IMR-90 (cell line): ENCODE results near the gene DLX1. TPM values are rescaled to one million over a fixed set of nuclear protein-coding genes. Genes with fewer than 3 reads are reported as not detected.

Experiments used
- ATAC-seq: fragments of 200-7000 bp; cut with Tn5 transposase; 2 replicates; pipeline ENCODE4 v1.9.1; 2020; ENCODE audit warnings: low read depth, mild to moderate bottlenecking, moderate library complexity
- BruUV-seq: library from RNA; stranded (reverse); fragments of 400-500 nt; replicated peaks from 2 replicates; lab custom pipeline; 2021; lab: Mats Ljungman, UMichigan
- CTCF ChIA-PET: fragments of 300-600 bp; formaldehyde crosslinking; extraction: SDS; loops from one replicate; lab custom pipeline; 2021; ENCODE audit warnings: antibody characterized with exemption; lab: Yijun Ruan, JAX
- POLR2A ChIA-PET: fragments of 300-600 bp; sonication (Branson Sonifier 250); formaldehyde crosslinking; loops from one replicate; lab custom pipeline; 2022; ENCODE audit warnings: antibody characterized with exemption; ENCODE audit not compliant: unreplicated experiment; lab: Charles Lee
- DNase-seq: peaks from one replicate; pipeline ENCODE4 v3.0.0; 2013
- H2AFZ ChIP-seq: replicated peaks from 2 replicates; pipeline ENCODE3; 2013; ENCODE audit warnings: low read length, mild to moderate bottlenecking; ENCODE audit not compliant: poor library complexity
- H2AK5ac ChIP-seq: 2 replicates; pipeline ENCODE4 v1.6.1; 2013; ENCODE audit warnings: low read depth, low read length, inconsistent platforms
- H2AK9ac ChIP-seq: replicated peaks from 2 replicates; pipeline ENCODE3; 2013; ENCODE audit warnings: mild to moderate bottlenecking, low read depth, low read length, moderate library complexity; ENCODE audit not compliant: poor library complexity
- H2BK120ac ChIP-seq: 2 replicates; pipeline ENCODE4 v1.6.1; 2013; ENCODE audit warnings: low read depth, low read length, inconsistent platforms
- H2BK15ac ChIP-seq: 3 replicates; pipeline ENCODE4 v1.6.1; 2013; ENCODE audit warnings: low read depth, low read length, inconsistent platforms
- H2BK20ac ChIP-seq: 2 replicates; pipeline ENCODE4 v1.6.1; 2013; ENCODE audit warnings: low read depth, mild to moderate bottlenecking, inconsistent platforms, low read length, moderate library complexity
- H2BK5ac ChIP-seq: 2 replicates; pipeline ENCODE4 v1.6.1; 2013; ENCODE audit warnings: mild to moderate bottlenecking, low read depth, low read length, inconsistent platforms; ENCODE audit not compliant: poor library complexity, severe bottlenecking
- H3K14ac ChIP-seq: replicated peaks from 2 replicates; pipeline ENCODE4 v1.6.1; 2013; ENCODE audit warnings: low read depth, low read length, inconsistent platforms
- H3K18ac ChIP-seq: 2 replicates; pipeline ENCODE4 v1.6.1; 2013; ENCODE audit warnings: low read depth, low read length, control low read depth
- H3K23ac ChIP-seq: 2 replicates; pipeline ENCODE4 v1.6.1; 2013; ENCODE audit warnings: low read depth, low read length, inconsistent platforms
- H3K27ac ChIP-seq: 2 replicates; pipeline ENCODE4 v1.5.1; 2013; ENCODE audit warnings: mild to moderate bottlenecking, control low read depth, low read length; ENCODE audit not compliant: insufficient read depth
- H3K27me3 ChIP-seq: 2 replicates; pipeline ENCODE4 v1.6.1; 2013; ENCODE audit warnings: low read length; ENCODE audit not compliant: control insufficient read depth, insufficient read depth
- H3K36me3 ChIP-seq: 2 replicates; pipeline ENCODE4 v1.6.1; 2013; ENCODE audit warnings: low read length, mixed read lengths; ENCODE audit not compliant: control insufficient read depth, insufficient read depth
- H3K4ac ChIP-seq: 2 replicates; pipeline ENCODE4 v1.6.1; 2013; ENCODE audit warnings: low read depth, low read length, inconsistent platforms
- H3K4me1 ChIP-seq: 2 replicates; pipeline ENCODE4 v1.6.1; 2013; ENCODE audit warnings: low read length, mixed read lengths; ENCODE audit not compliant: control insufficient read depth, insufficient read depth
- H3K4me2 ChIP-seq: 2 replicates; pipeline ENCODE4 v1.6.1; 2013; ENCODE audit warnings: low read depth, mild to moderate bottlenecking, control low read depth, low read length, moderate library complexity
- H3K4me3 ChIP-seq: 2 replicates; pipeline ENCODE4 v1.5.1; 2013; ENCODE audit warnings: low read depth, mild to moderate bottlenecking, control low read depth, low read length, moderate library complexity; ENCODE audit not compliant: insufficient read depth
- H3K56ac ChIP-seq: 2 replicates; pipeline ENCODE4 v1.6.1; 2013; ENCODE audit warnings: low read length, inconsistent platforms; ENCODE audit not compliant: insufficient read depth; ENCODE audit errors: extremely low read depth
- H3K79me1 ChIP-seq, 2 experiments: 2 replicates each; pipeline ENCODE4 v1.6.1; 2013; ENCODE audit warnings: low read length in 2 of 2, inconsistent platforms in 1 of 2, low read depth in 1 of 2
- H3K9ac ChIP-seq: 2 replicates; pipeline ENCODE4 v1.6.1; 2013; ENCODE audit warnings: low read depth, low read length, control low read depth
- H3K9me1 ChIP-seq: 2 replicates; pipeline ENCODE4 v1.6.1; 2013; ENCODE audit warnings: low read length, inconsistent platforms; ENCODE audit not compliant: insufficient read depth
- H3K9me3 ChIP-seq: 2 replicates; pipeline ENCODE4 v1.6.1; 2013; ENCODE audit warnings: low read length; ENCODE audit not compliant: control insufficient read depth, insufficient read depth
- H4K20me1 ChIP-seq: 2 replicates; pipeline ENCODE4 v1.6.1; 2013; ENCODE audit warnings: low read length, inconsistent platforms; ENCODE audit not compliant: insufficient read depth
- H4K5ac ChIP-seq: 2 replicates; pipeline ENCODE4 v1.6.1; 2013; ENCODE audit warnings: mild to moderate bottlenecking, low read depth, low read length, control low read depth
- H4K8ac ChIP-seq, 2 experiments: 2 replicates each; pipeline ENCODE4 v1.6.1; 2013; ENCODE audit warnings: low read depth in 2 of 2, low read length in 2 of 2, control low read depth in 1 of 2, inconsistent platforms in 1 of 2
- H4K91ac ChIP-seq: 2 replicates; pipeline ENCODE4 v1.6.1; 2013; ENCODE audit warnings: low read depth, low read length, inconsistent platforms; ENCODE audit not compliant: insufficient read depth
- BHLHE40 ChIP-seq: fragments of 150-350 bp; IDR thresholded peaks from 2 replicates; pipeline ENCODE4 v1.6.1; 2016; ENCODE audit warnings: mild to moderate bottlenecking, low read depth, low read length
- CEBPB ChIP-seq: IDR thresholded peaks from 2 replicates; pipeline ENCODE4 v1.6.1; 2012; ENCODE audit warnings: low read depth, low read length, improper control_type of control experiment
- CTCF ChIP-seq: conservative IDR thresholded peaks from 2 replicates; pipeline ENCODE4 v1.5.1; 2012; ENCODE audit warnings: mild to moderate bottlenecking, low read depth, low read length, improper control_type of control experiment
- ELK1 ChIP-seq: fragments of 150-350 bp; IDR thresholded peaks from 2 replicates; pipeline ENCODE4 v1.6.1; 2016; ENCODE audit warnings: low read depth, mild to moderate bottlenecking, low read length, moderate library complexity, borderline replicate concordance
- FOS ChIP-seq: fragments of 150-350 bp; IDR thresholded peaks from 2 replicates; pipeline ENCODE4 v1.6.1; 2016; ENCODE audit warnings: low read depth, low read length
- MAFK ChIP-seq: IDR thresholded peaks from 2 replicates; pipeline ENCODE4 v1.6.1; 2012; ENCODE audit warnings: low read depth, low read length, improper control_type of control experiment
- MXI1 ChIP-seq: IDR thresholded peaks from 2 replicates; pipeline ENCODE4 v1.6.1; 2012; ENCODE audit warnings: low read depth, mild to moderate bottlenecking, low read length, moderate library complexity, borderline replicate concordance
- NFE2L2 ChIP-seq: fragments of 150-350 bp; IDR thresholded peaks from 2 replicates; pipeline ENCODE4 v1.6.1; 2016; ENCODE audit warnings: low read depth, mild to moderate bottlenecking, low read length
- POLR2A ChIP-seq: IDR thresholded peaks from 2 replicates; pipeline ENCODE4 v1.6.1; 2012; ENCODE audit warnings: mild to moderate bottlenecking, low read depth, low read length
- RAD21 ChIP-seq: IDR thresholded peaks from 2 replicates; pipeline ENCODE4 v1.6.1; 2012; ENCODE audit warnings: low read length, improper control_type of control experiment
- RCOR1 ChIP-seq: IDR thresholded peaks from 2 replicates; pipeline ENCODE4 v1.6.1; 2012; ENCODE audit warnings: mild to moderate bottlenecking, low read length, improper control_type of control experiment; ENCODE audit not compliant: insufficient replicate concordance
- RFX5 ChIP-seq: IDR thresholded peaks from 2 replicates; pipeline ENCODE4 v1.8.0; 2012; ENCODE audit warnings: low read depth, mild to moderate bottlenecking, low read length, moderate library complexity
- SMC3 ChIP-seq: fragments of 150-350 bp; IDR thresholded peaks from 2 replicates; pipeline ENCODE4 v1.6.1; 2016; ENCODE audit warnings: low read depth, mild to moderate bottlenecking, antibody characterized with exemption, low read length, moderate library complexity
- WGBS, 2 experiments: methylation state at CpG; one replicate each; pipeline versions ENCODE4 v1.1.5 to v1.1.7; 2013; ENCODE audit warnings: missing lambda C conversion rate in 2 of 2; ENCODE audit not compliant: insufficient read length in 1 of 2; ENCODE audit errors: extremely low coverage in 2 of 2; 5-methylcytosine and 5-hydroxymethylcytosine counted together
- dilution Hi-C: fragments of 300-500 bp; cut with HindIII; formaldehyde crosslinking; loops from one replicate; pipeline ENCODE4 v1.14.3; 2018; ENCODE audit warnings: low sequenced_read_pairs; ENCODE audit not compliant: unreplicated experiment
- in situ Hi-C: fragments of 300-500 bp; cut with MboI; formaldehyde crosslinking; loops from 3 replicates; pipeline ENCODE4 v1.14.3; 2019; ENCODE audit warnings: low sequenced_read_pairs, inconsistent platforms, mixed read lengths
- intact Hi-C: fragments of 100-400 bp; cut with micrococcal nuclease; formaldehyde crosslinking; loops from 2 replicates; pipeline ENCODE4 v1.10.0; 2022
- polyA plus RNA-seq, 3 experiments: library from polyadenylated mRNA; depleted of rRNA; stranded (reverse); fragments of >200 nt; gene quantifications; 2 replicates each; pipeline ENCODE4 v1.2.3, GENCODE V29; 2012; ENCODE audit warnings: low replicate concordance in 1 of 3
- total RNA-seq: library from RNA; depleted of rRNA; stranded (reverse); fragments of >200 nt; gene quantifications from 2 replicates; pipeline ENCODE4 v1.2.3, GENCODE V29; 2012

DLX1 gene
- total and polyA plus RNA-seq, 2 of the 4 experiments (the other 2 are of a cell fraction), result 0.36 to 2.2 TPM

DNA sequence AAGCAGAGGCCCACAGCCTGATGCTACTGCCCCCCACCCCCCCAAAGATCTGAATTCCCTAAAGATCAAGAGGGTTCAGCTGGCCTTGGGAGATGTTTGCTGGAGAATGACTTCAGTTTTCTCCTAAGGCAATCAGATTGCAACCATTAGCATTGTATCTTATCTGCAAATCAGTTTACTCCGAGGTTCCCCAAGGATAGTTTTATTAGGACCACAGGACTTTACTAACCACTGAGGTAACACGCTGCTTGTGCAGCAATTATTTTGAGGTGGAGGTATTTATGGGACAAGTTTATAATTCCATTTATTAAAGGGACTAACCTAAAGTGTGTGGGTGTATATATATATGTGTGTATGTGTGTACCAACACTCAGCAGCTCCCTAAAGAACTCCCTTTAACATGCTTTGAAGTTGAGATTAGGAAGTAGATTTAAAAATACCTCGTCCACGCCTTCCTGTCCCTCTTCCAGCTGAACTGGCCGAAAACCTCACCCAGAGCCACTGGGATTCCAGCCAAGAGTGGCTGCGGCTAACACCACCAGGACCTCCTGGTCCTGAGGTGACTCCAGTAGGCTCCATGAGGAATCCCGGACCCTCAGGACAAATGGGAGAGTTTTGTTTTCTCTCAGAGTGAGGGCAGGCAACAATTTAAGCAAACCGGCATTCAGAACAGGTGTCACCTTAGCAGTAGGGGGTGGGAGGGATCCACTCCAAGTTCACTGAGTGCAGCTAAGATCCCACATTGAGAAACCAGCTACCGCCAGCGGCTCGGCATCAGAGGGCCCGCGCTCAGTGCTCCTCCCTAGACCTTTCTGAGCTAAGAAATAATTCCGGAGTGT is 3.0 kb upstream of the DLX1 start:
- Histone ChIP-seq H3K23ac (no peak overlapping the region), H2BK15ac (no peak overlapping the region), H2BK120ac (no peak overlapping the region), H3K36me3 (no peaks in the 10 kb centered on the region), H3K9ac (no peak overlapping the region), H2BK20ac (no peak overlapping the region), H3K4me2 (no peak overlapping the region), H4K20me1 (no peaks in the 10 kb centered on the region), H3K14ac (no peak overlapping the region), H3K4me3 (no peak overlapping the region), H2AK5ac (no peak overlapping the region), H2BK5ac (no peak overlapping the region), H3K4ac (no peak overlapping the region), H3K27me3 (peaks cover 61% of the 10 kb centered on the region), H3K18ac (no peak overlapping the region), H4K8ac (no peak overlapping the region), H3K56ac (no peak overlapping the region), H3K9me1 (no peaks in the 10 kb centered on the region), H3K4me1 (no peaks in the 10 kb centered on the region; the same call in 1 of the 2 replicates), H3K9me3 (peaks cover 12% of the 10 kb centered on the region), H4K5ac (no peak overlapping the region), H2AFZ (no peak overlapping the region), H3K27ac (no peak overlapping the region), H3K79me1 (no peaks in the 10 kb centered on the region), H4K91ac (no peak overlapping the region), H2AK9ac (no peak overlapping the region)
- POLR2A ChIA-PET, result no interaction called here
- TF ChIP-seq MAFK, result no peak
- no peak for TF ChIP-seq POLR2A
- no peak for TF ChIP-seq CTCF
- no peak for TF ChIP-seq NFE2L2
- no peak for TF ChIP-seq CEBPB
- no peak for TF ChIP-seq FOS
- TF ChIP-seq RFX5, result no peak
- no peak for TF ChIP-seq SMC3
- no peak for TF ChIP-seq RCOR1
- TF ChIP-seq MXI1, result no peak
- no peak for TF ChIP-seq ELK1
- no peak for TF ChIP-seq BHLHE40
- TF ChIP-seq RAD21, result no peak
- 7% methylated on average over 6 of the region's 14 CpGs; no CpG with 5 or more reads in 1 of the 2 experiments for WGBS, 2 experiments
- intact Hi-C loops, result loop anchor here (5.0 kb wide), 1 partner anchor 45 kb away; no protein-coding TSS in a partner anchor
- no TSS peak for BruUV-seq
- in situ Hi-C loops, result no loop called here
- dilution Hi-C loops, result no loop called here
- DNase-seq (no peak), ATAC-seq (no peak)
- CTCF ChIA-PET, result no interaction called here
